ENCODE results near the gene BRK1.
"Not testable (repeated sequence)": the region's sequence is repeated elsewhere in the genome, so short reads cannot be mapped to it uniquely, and the experiment has no call there.

The BRK1 gene

GRCh38 chr3:10154335-10155122 lies 39.1 kb downstream of the BRK1 start:
- H3K27me3 ChIP-seq: no peaks in the 10 kb centered on the region
- no peak overlapping the region for H3K4me2 ChIP-seq
- H3K36me3 ChIP-seq: peaks cover 54 to 62% (median 59%) of the 10 kb centered on the region in 11 experiments
- H3K9me3 ChIP-seq (replicated peaks in 1 of 11): no peaks in the 10 kb centered on the region
- no peak for TF ChIP-seq Cebpa-rat (IDR thresholded peaks at IDR 0.05)
- peaks cover 0 to 10% (median 2%) of the 10 kb centered on the region in 10 experiments; a peak in 10 of 20 replicates for H3K4me1 ChIP-seq
- H3K4me3 ChIP-seq: no peak overlapping the region
- peak overlapping the region in 1 of 11 experiments; percentile 5; a peak in 1 of 22 replicates for H3K27ac ChIP-seq
- no peak overlapping the region for H3K9ac ChIP-seq
- peaks cover 5 to 25% (median 15%) of the 10 kb centered on the region in 11 experiments; a peak in 20 of 22 replicates for H4K20me1 ChIP-seq

- no peak for TF ChIP-seq Cebpa-rat (IDR thresholded peaks at IDR 0.05)
- H3K4me3 ChIP-seq: no peak overlapping the region
- no peak overlapping the region for H3K4me2 ChIP-seq
- H3K9me3 ChIP-seq (replicated peaks in 1 of 11): no peaks in the 10 kb centered on the region
- peaks cover 2 to 19% (median 10%) of the 10 kb centered on the region in 11 experiments; a peak in 16 of 22 replicates for H4K20me1 ChIP-seq
- no peaks in the 10 kb centered on the region for H3K27me3 ChIP-seq
- H3K27ac ChIP-seq: peak overlapping the region in 1 of 11 experiments; percentile 5; a peak in 1 of 22 replicates
- peaks cover 48 to 57% (median 53%) of the 10 kb centered on the region in 11 experiments for H3K36me3 ChIP-seq
- H3K9ac ChIP-seq: no peak overlapping the region
- H3K4me1 ChIP-seq: peaks cover under 1 to 5% (median 1%) of the 10 kb centered on the region in 10 experiments; a peak in 12 of 20 replicates
Observed at GRCh38 chr3:10155123-10155472, 39.6 kb downstream of the BRK1 start.

GRCh38 chr3:10155658-10156057 lies 40.2 kb downstream of the BRK1 start:
- Histone ChIP-seq H3K27ac (no peak overlapping the region; a peak in 1 of 22 replicates), H3K27me3 (no peaks in the 10 kb centered on the region), H3K4me2 (no peak overlapping the region), H3K4me1 (peaks cover 2 to 8% (median 7%) of the 10 kb centered on the region in 10 experiments; a peak in 19 of 20 replicates), H3K4me3 (no peak overlapping the region), H3K9me3 (replicated peaks in 1 of 11) (no peaks in the 10 kb centered on the region), H4K20me1 (peaks cover 0 to 13% (median 4%) of the 10 kb centered on the region in 11 experiments; a peak in 11 of 22 replicates), H3K36me3 (peaks cover 42 to 51% (median 48%) of the 10 kb centered on the region in 11 experiments), H3K9ac (no peak overlapping the region)
- no peak for TF ChIP-seq Cebpa-rat (IDR thresholded peaks at IDR 0.05)

GRCh38 chr3:10157031-10157430 lies 41.6 kb downstream of the BRK1 start:
- no peak overlapping the region for H3K4me2 ChIP-seq
- no peak overlapping the region for H3K9ac ChIP-seq
- no peak overlapping the region for H3K27ac ChIP-seq
- H3K4me1 ChIP-seq: peaks cover 15 to 21% (median 20%) of the 10 kb centered on the region in 10 experiments
- no peak overlapping the region for H3K4me3 ChIP-seq
- H3K9me3 ChIP-seq (replicated peaks in 1 of 11): no peaks in the 10 kb centered on the region
- H3K36me3 ChIP-seq: peaks cover 29 to 37% (median 34%) of the 10 kb centered on the region in 11 experiments
- no peaks in the 10 kb centered on the region for H3K27me3 ChIP-seq
- no peak for TF ChIP-seq Cebpa-rat (IDR thresholded peaks at IDR 0.05)
- peaks cover 0 to 3% (median 0%) of the 10 kb centered on the region in 11 experiments; a peak in 3 of 22 replicates for H4K20me1 ChIP-seq

- H3K9ac ChIP-seq; H4K20me1 ChIP-seq; H3K27me3 ChIP-seq; H3K27ac ChIP-seq; H3K4me3 ChIP-seq; H3K4me2 ChIP-seq; H3K9me3 ChIP-seq (replicated peaks in 1 of 11): not testable (repeated sequence)
- Histone ChIP-seq H3K36me3 (peaks cover 14 to 22% (median 19%) of the 10 kb centered on the region in 11 experiments; a peak in 21 of 22 replicates), H3K4me1 (peaks cover 20 to 27% (median 24%) of the 10 kb centered on the region in 10 experiments)
Observed at GRCh38 chr3:10158555-10158954, 43.1 kb downstream of the BRK1 start.

GRCh38 chr3:10160346-10160745 lies 44.9 kb downstream of the BRK1 start:
- H3K27me3 ChIP-seq: no peaks in the 10 kb centered on the region
- no peaks in the 10 kb centered on the region for H3K9me3 ChIP-seq (replicated peaks in 1 of 11)
- H3K4me2 ChIP-seq: peak overlapping the region; percentile 26 to 73 (median 53); a peak in 17 of 22 replicates
- H3K4me3 ChIP-seq: no peak overlapping the region
- TF ChIP-seq Cebpa-rat (IDR thresholded peaks at IDR 0.05): no peak
- H4K20me1 ChIP-seq: no peaks in the 10 kb centered on the region
- H3K9ac ChIP-seq: no peak overlapping the region
- H3K27ac ChIP-seq: no peak overlapping the region
- peaks cover 20 to 35% (median 28%) of the 10 kb centered on the region in 10 experiments for H3K4me1 ChIP-seq
- peaks cover 0 to 4% (median under 1%) of the 10 kb centered on the region in 11 experiments; a peak in 6 of 22 replicates for H3K36me3 ChIP-seq

GRCh38 chr3:10160925-10161324 lies 45.5 kb downstream of the BRK1 start:
- Histone ChIP-seq H3K27me3 (no peaks in the 10 kb centered on the region), H3K27ac (peak overlapping the region in 1 of 11 experiments; percentile 23; a peak in 1 of 22 replicates), H3K4me3 (no peak overlapping the region), H3K9me3 (replicated peaks in 1 of 11) (no peaks in the 10 kb centered on the region), H3K36me3 (no peaks in the 10 kb centered on the region; a peak in 1 of 22 replicates), H3K4me1 (peaks cover 25 to 39% (median 34%) of the 10 kb centered on the region in 10 experiments), H3K9ac (no peak overlapping the region; a peak in 1 of 22 replicates), H4K20me1 (no peaks in the 10 kb centered on the region), H3K4me2 (peak overlapping the region; percentile 26 to 73 (median 53))
- TF ChIP-seq Cebpa-rat (IDR thresholded peaks at IDR 0.05): no peak

- peak overlapping the region; percentile 26 to 73 (median 53); a peak in 21 of 22 replicates for H3K4me2 ChIP-seq
- H3K27ac ChIP-seq: peak overlapping the region in 3 of 11 experiments; percentile 8 to 30 (median 8); a peak in 2 of 22 replicates
- H3K4me3 ChIP-seq: no peak overlapping the region
- peaks cover 25 to 51% (median 43%) of the 10 kb centered on the region in 10 experiments for H3K4me1 ChIP-seq
- H3K27me3 ChIP-seq: no peaks in the 10 kb centered on the region
- no peaks in the 10 kb centered on the region for H4K20me1 ChIP-seq
- peaks cover 0 to 11% (median 2%) of the 10 kb centered on the region in 11 experiments; a peak in 8 of 22 replicates for H3K36me3 ChIP-seq
- TF ChIP-seq Cebpa-rat (IDR thresholded peaks at IDR 0.05): no peak
- H3K9me3 ChIP-seq (replicated peaks in 1 of 11): no peaks in the 10 kb centered on the region
- H3K9ac ChIP-seq: no peak overlapping the region
Observed at GRCh38 chr3:10162185-10162584, 46.7 kb downstream of the BRK1 start.

GRCh38 chr3:10164201-10164545 lies 48.7 kb downstream of the BRK1 start:
- not testable (repeated sequence) for H3K27me3 ChIP-seq, H3K27ac ChIP-seq, H4K20me1 ChIP-seq
- H3K4me2 ChIP-seq: peak overlapping the region; percentile 88 to 99 (median 95)
- peaks cover 10 to 18% (median 17%) of the 10 kb centered on the region in 11 experiments for H3K9me3 ChIP-seq (replicated peaks in 1 of 11)
- H3K36me3 ChIP-seq: peaks cover 7 to 29% (median 20%) of the 10 kb centered on the region in 11 experiments; a peak in 19 of 22 replicates
- H3K9ac ChIP-seq: peak overlapping the region in 3 of 11 experiments; percentile 82 to 98 (median 93); a peak in 3 of 22 replicates
- peaks cover 25 to 71% (median 46%) of the 10 kb centered on the region in 10 experiments for H3K4me1 ChIP-seq
- H3K4me3 ChIP-seq: peak overlapping the region in 9 of 10 experiments; percentile 72 to 100 (median 94); a peak in 16 of 20 replicates

Measured in BLaER1 treated with 17β-estradiol and CSF1 and Interleukin-3, amounts not matched to agents 10 nM and 100 nM (cell line).